Astrocyte of the cerebellum (primary cell): ENCODE data around the gene ZNF92.
"Not testable (repeated sequence)": the region's sequence is repeated elsewhere in the genome, so short reads cannot be mapped to it uniquely, and the experiment has no call there.

ENCODE experiments used
- DNase-seq: peaks from one replicate; pipeline ENCODE4 v3.0.0-alpha.2; 2011; ENCODE audit warnings: low read depth
- H3K4me3 ChIP-seq: 2 replicates; pipeline ENCODE4 v1.5.1; 2011; ENCODE audit warnings: mild to moderate bottlenecking, low read depth, low read length, moderate library complexity
- CTCF ChIP-seq: IDR thresholded peaks from 2 replicates; pipeline ENCODE4 v1.5.1; 2012; ENCODE audit warnings: low read length, low read depth, moderate library complexity, mild to moderate bottlenecking; ENCODE audit errors: missing control alignments
- in situ Hi-C: cut with HindIII; loops from 2 replicates; pipeline ENCODE4 v1.10.0; 2017; ENCODE audit warnings: low sequenced_read_pairs

Gene ZNF92

GRCh38 chr7:65373608-65374351 is at the start of gene ZNF92:
Gene ZNF92, plus strand, starts transcription at chr7:65373855. Its CDS starts 143 bp downstream, at chr7:65373998.
- H3K4me3 ChIP-seq: peak within 1 kb of the TSS; percentile 92
- peak; percentile 94 for DNase-seq
- TF ChIP-seq CTCF: no peak
- in situ Hi-C loops: no loop called here

GRCh38 chr7:65325793-65326432 is 47.7 kb upstream of the ZNF92 start:
- no peak for TF ChIP-seq CTCF
- DNase-seq: no peak
- in situ Hi-C loops: no loop called here
- no peak overlapping the region for H3K4me3 ChIP-seq

- DNase-seq: no peak
- H3K4me3 ChIP-seq: no peak overlapping the region
- in situ Hi-C loops: no loop called here
- TF ChIP-seq CTCF: no peak
Measured at GRCh38 chr7:65338346-65338745, 35.3 kb upstream of the ZNF92 start.

GRCh38 chr7:65339257-65339656 is 34.4 kb upstream of the ZNF92 start:
- in situ Hi-C loops: no loop called here
- no peak for DNase-seq
- no peak for TF ChIP-seq CTCF
- H3K4me3 ChIP-seq: no peak overlapping the region

GRCh38 chr7:65342723-65343629 is 30.7 kb upstream of the ZNF92 start:
- no peak for TF ChIP-seq CTCF
- no peak overlapping the region for H3K4me3 ChIP-seq
- DNase-seq: no peak
- in situ Hi-C loops: no loop called here

- DNase-seq, H3K4me3 ChIP-seq, in situ Hi-C loops: not testable (repeated sequence)
Measured at GRCh38 chr7:65344541-65344940, 29.1 kb upstream of the ZNF92 start.
